HepG2 (cell line): ENCODE data around the gene FNIP2. TPM values are rescaled to one million over a fixed set of nuclear protein-coding genes. Genes with fewer than 3 reads are reported as not detected.
A peak's percentile ranks its signal among the peaks of the same experiment; 100 is the strongest.

ENCODE experiments used
- ARNT2 ChIP-seq: sonication (generic); formaldehyde crosslinking; IDR thresholded peaks from 2 replicates; pipeline ENCODE4 v1.8.0; 2022; ENCODE audit warnings: mild to moderate bottlenecking, low read depth, missing genetic modification reagents, moderate library complexity
- E2F5 ChIP-seq: sonication (generic); formaldehyde crosslinking; conservative IDR thresholded peaks from 2 replicates; pipeline ENCODE4 v1.4.0; 2020; ENCODE audit warnings: missing genetic modification reagents
- HNF1A ChIP-seq, 2 experiments: sonication (generic) in 1 of 2; formaldehyde crosslinking in 1 of 2; IDR thresholded peaks; 2 replicates each; pipeline versions ENCODE4 v1.4.0 to v1.6.1; 2016 to 2020; ENCODE audit warnings: borderline replicate concordance in 1 of 2, low read depth in 1 of 2, mild to moderate bottlenecking in 1 of 2, missing genetic modification reagents in 1 of 2
- ISL2 ChIP-seq: sonication (generic); formaldehyde crosslinking; IDR thresholded peaks from 2 replicates; pipeline ENCODE4 v1.5.0; 2020; ENCODE audit warnings: missing genetic modification reagents
- LCORL ChIP-seq, 2 experiments: fragments of 450-650 bp in 1 of 2; sonication (generic) in 1 of 2; formaldehyde crosslinking in 1 of 2; IDR thresholded peaks; 2 replicates each; pipeline versions ENCODE4 v1.5.0 to v1.6.1; 2017 to 2020; ENCODE audit warnings: antibody characterized with exemption in 1 of 2, missing genetic modification reagents in 1 of 2
- PRPF4 ChIP-seq: fragments of 200-400 bp; formaldehyde crosslinking; IDR thresholded peaks from 2 replicates; pipeline ENCODE4 v1.6.1; 2016; ENCODE audit warnings: low read length, low read depth; ENCODE audit not compliant: poor library complexity, severe bottlenecking
- RAD51 ChIP-seq: fragments of 450-650 bp; IDR thresholded peaks from 2 replicates; pipeline ENCODE4 v1.6.1; 2016; ENCODE audit warnings: borderline replicate concordance
- SIX1 ChIP-seq: sonication (generic); formaldehyde crosslinking; IDR thresholded peaks from 2 replicates; pipeline ENCODE4 v1.4.0; 2020; ENCODE audit warnings: missing genetic modification reagents, borderline replicate concordance
- SNAPC5 ChIP-seq: sonication (generic); formaldehyde crosslinking; IDR thresholded peaks from 2 replicates; pipeline ENCODE4 v1.8.1; 2023; ENCODE audit warnings: mild to moderate bottlenecking, missing genetic modification reagents, borderline replicate concordance
- STAG1 ChIP-seq: sonication (generic); formaldehyde crosslinking; IDR thresholded peaks from 2 replicates; pipeline ENCODE4 v1.4.0; 2020; ENCODE audit warnings: missing genetic modification reagents
- ZNF354B ChIP-seq: sonication (generic); formaldehyde crosslinking; IDR thresholded peaks from 2 replicates; pipeline ENCODE4 v1.8.0; 2022; ENCODE audit warnings: mild to moderate bottlenecking, missing genetic modification reagents
- ZNF709 ChIP-seq: sonication (generic); formaldehyde crosslinking; IDR thresholded peaks from 2 replicates; pipeline ENCODE4 v1.5.0; 2020; ENCODE audit warnings: mild to moderate bottlenecking, missing genetic modification reagents
- ZNF83 ChIP-seq: sonication (generic); formaldehyde crosslinking; IDR thresholded peaks from 2 replicates; pipeline ENCODE4 v1.4.0; 2020; ENCODE audit warnings: missing genetic modification reagents, mild to moderate bottlenecking, borderline replicate concordance
- polyA plus RNA-seq, 8 experiments: library from polyadenylated mRNA; depleted of rRNA in 3 of 8; stranded (reverse) in 7 of 8; unstranded in 1 of 8; fragments of >200 nt; fragmentation: Illumina TruSeq in 4 of 8; extraction: Trizol in 4 of 8; gene quantifications; 2 replicates each; pipeline versions ENCODE4 v1.2.1 to v1.2.3, GENCODE V29; 2011 to 2016; ENCODE audit warnings: low read depth in 4 of 8, missing spikeins in 1 of 8, mixed read lengths in 1 of 8; ENCODE audit not compliant: insufficient read depth in 1 of 8
- total RNA-seq, 5 experiments: library from RNA; depleted of rRNA; stranded (reverse); fragments of >200 nt; fragmentation: Illumina TruSeq; extraction: Trizol; gene quantifications; 2 replicates each; pipeline ENCODE4 v1.2.3, GENCODE V29; 2016; ENCODE audit warnings: low read depth in 1 of 5
- TF ChIP-seq, protein P1 (sequence below): sonication (generic); formaldehyde crosslinking; IDR thresholded peaks from 2 replicates; pipeline ENCODE4 v1.4.0; 2020; ENCODE audit warnings: missing genetic modification reagents
- TF ChIP-seq, protein P2 (sequence below): sonication (generic); formaldehyde crosslinking; IDR thresholded peaks from 2 replicates; pipeline ENCODE4 v1.4.0; 2020; ENCODE audit warnings: mild to moderate bottlenecking, missing genetic modification reagents, borderline replicate concordance
- TF ChIP-seq, protein P3 (sequence below): sonication (generic); formaldehyde crosslinking; IDR thresholded peaks from 2 replicates; pipeline ENCODE4 v1.5.0; 2020; ENCODE audit warnings: missing genetic modification reagents, mild to moderate bottlenecking, borderline replicate concordance

FNIP2 gene
- total and polyA plus RNA-seq, 2 of the 13 experiments (the other 11 are each of a cell fraction or from before 2014, with no cell fraction given): 15.5 to 21.0 TPM

- TF ChIP-seq, protein P1, sequence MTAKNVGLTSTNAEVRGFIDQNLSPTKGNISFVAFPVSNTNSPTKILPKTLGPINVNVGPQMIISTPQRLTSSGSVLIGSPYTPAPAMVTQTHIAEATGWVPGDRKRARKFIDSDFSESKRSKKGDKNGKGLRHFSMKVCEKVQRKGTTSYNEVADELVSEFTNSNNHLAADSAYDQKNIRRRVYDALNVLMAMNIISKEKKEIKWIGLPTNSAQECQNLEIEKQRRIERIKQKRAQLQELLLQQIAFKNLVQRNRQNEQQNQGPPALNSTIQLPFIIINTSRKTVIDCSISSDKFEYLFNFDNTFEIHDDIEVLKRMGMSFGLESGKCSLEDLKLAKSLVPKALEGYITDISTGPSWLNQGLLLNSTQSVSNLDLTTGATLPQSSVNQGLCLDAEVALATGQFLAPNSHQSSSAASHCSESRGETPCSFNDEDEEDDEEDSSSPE: peak; percentile 72
- TF ChIP-seq ZNF709 (CRISPR knock-in tag) (0 out of 2 replicates have a peak, but pooled peaks have one; percentile 79), ZNF354B (CRISPR knock-in tag) (no peak), SNAPC5 (no peak), STAG1 (CRISPR knock-in tag) (no peak), SIX1 (no peak), LCORL (IDR thresholded peaks at IDR 0.05) (no peak), LCORL (CRISPR knock-in tag; IDR thresholded peaks at IDR 0.05) (no peak), PRPF4 (no peak), RAD51 (no peak), ISL2 (no peak), E2F5 (CRISPR knock-in tag) (0 out of 2 replicates have a peak, but pooled peaks have one; percentile 49), ARNT2 (peak; percentile 77), HNF1A (IDR thresholded peaks at IDR 0.05; ENCODE audit: low read depth) (no peak), HNF1A (CRISPR knock-in tag; IDR thresholded peaks at IDR 0.05; ENCODE audit: borderline replicate concordance) (no peak), ZNF83 (CRISPR knock-in tag) (no peak)
- TF ChIP-seq, protein P2, sequence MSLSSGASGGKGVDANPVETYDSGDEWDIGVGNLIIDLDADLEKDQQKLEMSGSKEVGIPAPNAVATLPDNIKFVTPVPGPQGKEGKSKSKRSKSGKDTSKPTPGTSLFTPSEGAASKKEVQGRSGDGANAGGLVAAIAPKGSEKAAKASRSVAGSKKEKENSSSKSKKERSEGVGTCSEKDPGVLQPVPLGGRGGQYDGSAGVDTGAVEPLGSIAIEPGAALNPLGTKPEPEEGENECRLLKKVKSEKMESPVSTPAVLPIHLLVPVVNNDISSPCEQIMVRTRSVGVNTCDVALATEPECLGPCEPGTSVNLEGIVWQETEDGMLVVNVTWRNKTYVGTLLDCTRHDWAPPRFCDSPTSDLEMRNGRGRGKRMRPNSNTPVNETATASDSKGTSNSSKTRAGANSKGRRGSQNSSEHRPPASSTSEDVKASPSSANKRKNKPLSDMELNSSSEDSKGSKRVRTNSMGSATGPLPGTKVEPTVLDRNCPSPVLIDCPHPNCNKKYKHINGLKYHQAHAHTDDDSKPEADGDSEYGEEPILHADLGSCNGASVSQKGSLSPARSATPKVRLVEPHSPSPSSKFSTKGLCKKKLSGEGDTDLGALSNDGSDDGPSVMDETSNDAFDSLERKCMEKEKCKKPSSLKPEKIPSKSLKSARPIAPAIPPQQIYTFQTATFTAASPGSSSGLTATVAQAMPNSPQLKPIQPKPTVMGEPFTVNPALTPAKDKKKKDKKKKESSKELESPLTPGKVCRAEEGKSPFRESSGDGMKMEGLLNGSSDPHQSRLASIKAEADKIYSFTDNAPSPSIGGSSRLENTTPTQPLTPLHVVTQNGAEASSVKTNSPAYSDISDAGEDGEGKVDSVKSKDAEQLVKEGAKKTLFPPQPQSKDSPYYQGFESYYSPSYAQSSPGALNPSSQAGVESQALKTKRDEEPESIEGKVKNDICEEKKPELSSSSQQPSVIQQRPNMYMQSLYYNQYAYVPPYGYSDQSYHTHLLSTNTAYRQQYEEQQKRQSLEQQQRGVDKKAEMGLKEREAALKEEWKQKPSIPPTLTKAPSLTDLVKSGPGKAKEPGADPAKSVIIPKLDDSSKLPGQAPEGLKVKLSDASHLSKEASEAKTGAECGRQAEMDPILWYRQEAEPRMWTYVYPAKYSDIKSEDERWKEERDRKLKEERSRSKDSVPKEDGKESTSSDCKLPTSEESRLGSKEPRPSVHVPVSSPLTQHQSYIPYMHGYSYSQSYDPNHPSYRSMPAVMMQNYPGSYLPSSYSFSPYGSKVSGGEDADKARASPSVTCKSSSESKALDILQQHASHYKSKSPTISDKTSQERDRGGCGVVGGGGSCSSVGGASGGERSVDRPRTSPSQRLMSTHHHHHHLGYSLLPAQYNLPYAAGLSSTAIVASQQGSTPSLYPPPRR (CRISPR knock-in tag): peak; percentile 63
- TF ChIP-seq, protein P3, sequence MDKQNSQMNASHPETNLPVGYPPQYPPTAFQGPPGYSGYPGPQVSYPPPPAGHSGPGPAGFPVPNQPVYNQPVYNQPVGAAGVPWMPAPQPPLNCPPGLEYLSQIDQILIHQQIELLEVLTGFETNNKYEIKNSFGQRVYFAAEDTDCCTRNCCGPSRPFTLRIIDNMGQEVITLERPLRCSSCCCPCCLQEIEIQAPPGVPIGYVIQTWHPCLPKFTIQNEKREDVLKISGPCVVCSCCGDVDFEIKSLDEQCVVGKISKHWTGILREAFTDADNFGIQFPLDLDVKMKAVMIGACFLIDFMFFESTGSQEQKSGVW: no peak
These were observed at the start of gene FNIP2 (continued) for GRCh38 chr4:158768555-158769174.
